Kidney (tissue), 14 donors: Measurements from ENCODE around the gene C3orf20. TPM values are rescaled to one million over a fixed set of nuclear protein-coding genes. Genes with fewer than 3 reads are reported as not detected.

Experiments
- DNase-seq, 5 donors: peaks; one replicate each; pipeline ENCODE4 v3.0.0-alpha.2; 2013 to 2020
- FAIRE-seq: peaks from 2 replicates; lab custom pipeline; 2012; peaks lifted over from hg19 to GRCh38; lab: Jason Lieb, UNC
- H3K27ac ChIP-seq, 2 donors: one replicate each; pipeline ENCODE4 v1.7.0; 2013; ENCODE audit warnings: low read depth in 2 of 2, low read length in 2 of 2, inconsistent platforms in 1 of 2
- H3K27me3 ChIP-seq: one replicate; pipeline ENCODE4 v1.7.1; 2013; ENCODE audit warnings: low read length, inconsistent platforms; ENCODE audit not compliant: control insufficient read depth, insufficient read depth
- H3K36me3 ChIP-seq, 3 donors: one replicate each; pipeline versions ENCODE4 v1.7.0 to v1.7.1; 2013; ENCODE audit warnings: low read length in 3 of 3, control low read depth in 1 of 3, inconsistent platforms in 1 of 3; ENCODE audit not compliant: insufficient read depth in 3 of 3, control insufficient read depth in 2 of 3
- H3K4me1 ChIP-seq, 3 donors: one replicate each; pipeline versions ENCODE4 v1.7.0 to v1.7.1; 2013; ENCODE audit warnings: low read length in 3 of 3, inconsistent platforms in 1 of 3, low read depth in 1 of 3; ENCODE audit not compliant: control insufficient read depth in 2 of 3, insufficient read depth in 2 of 3
- H3K4me3 ChIP-seq, 3 donors: one replicate each; pipeline versions ENCODE4 v1.7.0 to v1.8.1; 2013; ENCODE audit warnings: low read length in 3 of 3, control low read depth in 1 of 3, inconsistent platforms in 1 of 3
- H3K9ac ChIP-seq, 3 donors: one replicate each; pipeline versions ENCODE4 v1.7.0 to v1.7.1; 2013; ENCODE audit warnings: low read length in 3 of 3, control low read depth in 1 of 3, inconsistent platforms in 1 of 3
- H3K9me3 ChIP-seq, 3 donors: one replicate each; pipeline versions ENCODE4 v1.7.0 to v1.7.1; 2013; ENCODE audit warnings: low read length in 3 of 3, control low read depth in 1 of 3, inconsistent platforms in 1 of 3; ENCODE audit not compliant: control insufficient read depth in 2 of 3, insufficient read depth in 1 of 3
- CTCF ChIP-seq: IDR thresholded peaks from 3 replicates; pipeline ENCODE4 v1.5.1; 2012; ENCODE audit warnings: mild to moderate bottlenecking, moderate library complexity, borderline replicate concordance; ENCODE audit not compliant: insufficient read depth; ENCODE audit errors: extremely low read depth
- intact Hi-C: fragments of 100-400 bp; cut with DNase I; formaldehyde crosslinking; loops from one replicate; pipeline ENCODE4 v1.11.1; 2022
- polyA plus RNA-seq: library from polyadenylated mRNA; stranded (reverse); fragments of 350-450 nt; fragmentation: Illumina TruSeq; extraction: RNeasy Lipid Tissue Mini Kit (QIAGEN cat#74804); gene quantifications from one replicate; pipeline ENCODE4 v1.2.3, GENCODE V29; 2014; ENCODE audit warnings: low read depth, low replicate concordance; ENCODE audit not compliant: insufficient read depth
- total RNA-seq: library from RNA; stranded (reverse); fragmentation: NEBNext Ultra II Directional; extraction: Animal tissue kit (Norgen Biotek cat#: 25700); gene quantifications from one replicate; pipeline ENCODE4 v1.2.1, GENCODE V29; 2021
- donor health status: control.
- donor health status: control.
- donor health status: control.
- donor health status: control.
- donor health status: control.
- donor health status: DM: yes; HTN: yes; CAD: no.
- donor health status: Normal renal cell carcinoma (clear cell type).

The C3orf20 gene
- total and polyA plus RNA-seq, 2 donors from 2014 or later = 0.16 TPM; not detected in 1

GRCh38 chr3:14775563-14775962 lies 100.6 kb downstream of the C3orf20 start:
- no peak for FAIRE-seq
- no peak overlapping the region for H3K9ac ChIP-seq
- H3K36me3 ChIP-seq = no peaks in the 10 kb centered on the region
- H3K4me3 ChIP-seq = no peak overlapping the region
- no peak overlapping the region for H3K27ac ChIP-seq
- no peaks in the 10 kb centered on the region for H3K4me1 ChIP-seq
- H3K9me3 ChIP-seq = peaks cover 0 to 2% (median 0%) of the 10 kb centered on the region in 3 donors
- H3K27me3 ChIP-seq = no peaks in the 10 kb centered on the region
- DNase-seq = peak in 1 of 5 donors; percentile 17
- no peak for TF ChIP-seq CTCF
- intact Hi-C loops = no loop called here

- DNase-seq = no peak
- Histone ChIP-seq H3K9ac (no peak overlapping the region), H3K36me3 (no peaks in the 10 kb centered on the region), H3K9me3 (peaks cover 0 to 2% (median 0%) of the 10 kb centered on the region in 3 donors), H3K27ac (no peak overlapping the region), H3K4me1 (no peaks in the 10 kb centered on the region), H3K27me3 (no peaks in the 10 kb centered on the region), H3K4me3 (no peak overlapping the region)
- no peak for TF ChIP-seq CTCF
- intact Hi-C loops = no loop called here
- FAIRE-seq = no peak
These were observed 104.2 kb downstream of the C3orf20 start for GRCh38 chr3:14779069-14779685.

- TF ChIP-seq CTCF = peak; percentile 60
- FAIRE-seq (no peak), DNase-seq (peak; percentile 42 to 64 (median 59))
- no peaks in the 10 kb centered on the region for H3K27me3 ChIP-seq
- no peak overlapping the region for H3K27ac ChIP-seq
- H3K4me1 ChIP-seq = no peaks in the 10 kb centered on the region
- no peak overlapping the region for H3K4me3 ChIP-seq
- intact Hi-C loops = no loop called here
- H3K9me3 ChIP-seq = peaks cover 0 to 2% (median 0%) of the 10 kb centered on the region in 3 donors
- no peak overlapping the region for H3K9ac ChIP-seq
- H3K36me3 ChIP-seq = no peaks in the 10 kb centered on the region
These were observed 106.1 kb downstream of the C3orf20 start for GRCh38 chr3:14780927-14781507.
